ENCODE data around the gene ETS1.

The ETS1 gene

GRCh38 chr11:128567130-128567529 is 20.2 kb downstream of the ETS1 start:
- DNase-seq: no peak

GRCh38 chr11:128565881-128566280 is 21.5 kb downstream of the ETS1 start:
- DNase-seq: no peak

- no peak for DNase-seq
These were observed 22.6 kb downstream of the ETS1 start for GRCh38 chr11:128564642-128565245.

- no peak for DNase-seq
These were observed 23.3 kb downstream of the ETS1 start for GRCh38 chr11:128563942-128564641.

- DNase-seq: no peak
These were observed 24.1 kb downstream of the ETS1 start for GRCh38 chr11:128563308-128563707.

GRCh38 chr11:128559496-128560103 is 27.8 kb downstream of the ETS1 start:
- DNase-seq: no peak

GRCh38 chr11:128555606-128556005 is 31.8 kb downstream of the ETS1 start:
- DNase-seq: no peak

- DNase-seq: no peak
These were observed 33.5 kb downstream of the ETS1 start for GRCh38 chr11:128553662-128554362.

GRCh38 chr11:128552783-128553661 is 34.3 kb downstream of the ETS1 start:
- DNase-seq: no peak

GRCh38 chr11:128551611-128552335 is 35.6 kb downstream of the ETS1 start:
- no peak for DNase-seq

- no peak for DNase-seq
These were observed 36.3 kb downstream of the ETS1 start for GRCh38 chr11:128551058-128551457.

- no peak for DNase-seq
These were observed 37.0 kb downstream of the ETS1 start for GRCh38 chr11:128550261-128550821.

- no peak for DNase-seq
These were observed 38.0 kb downstream of the ETS1 start for GRCh38 chr11:128549256-128549944.

- DNase-seq: no peak
These were observed 38.6 kb downstream of the ETS1 start for GRCh38 chr11:128548649-128549255.

GRCh38 chr11:128547946-128548648 is 39.3 kb downstream of the ETS1 start:
- DNase-seq: no peak

- no peak for DNase-seq
These were observed 40.4 kb downstream of the ETS1 start for GRCh38 chr11:128546916-128547315.

GRCh38 chr11:128544471-128545051 is 42.8 kb downstream of the ETS1 start:
- DNase-seq: no peak

- DNase-seq: no peak
These were observed 46.9 kb downstream of the ETS1 start for GRCh38 chr11:128540469-128540868.

GRCh38 chr11:128536506-128536905 is 50.9 kb downstream of the ETS1 start:
- DNase-seq: no peak

Data from activated gamma-delta T cell (primary cell).